OCI-LY1 (cell line): ENCODE measurements around the gene MMP24OS.

Experiments
- CTCF ChIP-seq: fragments of 200-600 bp; sonication (generic), shearing (Covaris generic); IDR thresholded peaks from 2 replicates; pipeline ENCODE4 v1.5.1; 2017; ENCODE audit warnings: mild to moderate bottlenecking, antibody characterized with exemption, low read length, moderate library complexity, mixed read lengths
- EZH2 ChIP-seq: fragments of 200-600 bp; sonication (generic), shearing (Covaris generic); IDR thresholded peaks from 2 replicates; pipeline ENCODE4 v1.8.0; 2017; ENCODE audit warnings: borderline replicate concordance, mixed run types, mild to moderate bottlenecking, antibody characterized with exemption, low read length, moderate library complexity, mixed read lengths

- TF ChIP-seq CTCF (no peak), EZH2 (no peak)
Measured at GRCh38 chr20:35311822-35312221, 33.9 kb upstream of the MMP24OS start.
